Measurements from ENCODE around the gene TRMT2B. TPM values are rescaled to one million over a fixed set of nuclear protein-coding genes. Genes with fewer than 3 reads are reported as not detected.

TRMT2B gene
- total and polyA plus RNA-seq, 7 donors: 7.2 to 27.0 (median 11.4) TPM

DNA sequence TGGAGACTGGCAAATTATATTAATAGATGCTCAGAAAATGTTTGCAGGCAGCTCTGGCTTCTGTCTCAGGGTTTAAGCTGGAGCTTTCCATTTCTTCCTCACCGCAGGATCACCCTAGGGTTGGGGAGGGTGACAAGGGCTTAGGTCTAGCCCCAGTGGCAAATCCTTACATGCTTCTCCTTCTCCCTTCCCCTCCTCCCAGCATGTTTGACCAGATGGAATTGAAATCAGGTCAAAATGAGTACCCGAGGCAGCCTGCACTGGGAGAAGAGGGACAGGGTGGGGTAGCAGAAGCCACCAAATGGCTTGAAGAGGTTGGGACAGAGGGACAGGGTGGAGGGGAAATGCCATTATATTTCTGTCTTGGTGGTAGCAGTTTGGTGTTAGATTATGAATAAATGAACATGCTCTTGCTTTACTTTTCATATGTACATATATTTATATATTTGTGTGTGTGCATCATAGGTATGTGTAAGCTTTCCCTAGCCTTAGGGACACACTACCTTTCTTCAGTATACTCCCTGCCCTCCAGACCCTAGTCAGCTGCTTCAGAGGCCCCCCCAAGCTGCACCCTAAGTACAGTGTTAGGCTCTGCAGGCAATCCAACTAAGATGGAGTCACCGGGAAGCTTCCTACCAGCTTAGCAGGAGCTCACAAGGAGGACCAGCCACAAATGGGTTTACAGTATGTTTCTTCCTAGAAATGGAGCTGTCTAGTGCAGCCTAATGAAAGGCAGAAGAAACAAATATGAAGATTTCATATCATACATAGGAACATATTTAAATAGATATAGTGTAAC is 28.6 kb upstream of the TRMT2B start:
- no peak for ATAC-seq
- H3K4me3 ChIP-seq: no peak overlapping the region
- peaks cover 0 to 65% (median 2%) of the 10 kb centered on the region in 3 donors for H3K27me3 ChIP-seq (ENCODE audit: insufficient read depth in 3 of 3, low read length in 2 of 3)
- no peaks in the 10 kb centered on the region for H3K4me1 ChIP-seq
- WGBS, 3 donors: 55 to 73% (median 58%) methylated on average over 3 of the region's 3 CpGs
- intact Hi-C loops (cut with DNase I): no loop called here
- H3K27ac ChIP-seq: no peak overlapping the region
- H3K36me3 ChIP-seq (ENCODE audit: insufficient read depth in 1 of 2, low read depth in 1 of 2): no peaks in the 10 kb centered on the region
- no peaks in the 10 kb centered on the region for H3K9me3 ChIP-seq
- no peak for DNase-seq
- TF ChIP-seq, protein P1, sequence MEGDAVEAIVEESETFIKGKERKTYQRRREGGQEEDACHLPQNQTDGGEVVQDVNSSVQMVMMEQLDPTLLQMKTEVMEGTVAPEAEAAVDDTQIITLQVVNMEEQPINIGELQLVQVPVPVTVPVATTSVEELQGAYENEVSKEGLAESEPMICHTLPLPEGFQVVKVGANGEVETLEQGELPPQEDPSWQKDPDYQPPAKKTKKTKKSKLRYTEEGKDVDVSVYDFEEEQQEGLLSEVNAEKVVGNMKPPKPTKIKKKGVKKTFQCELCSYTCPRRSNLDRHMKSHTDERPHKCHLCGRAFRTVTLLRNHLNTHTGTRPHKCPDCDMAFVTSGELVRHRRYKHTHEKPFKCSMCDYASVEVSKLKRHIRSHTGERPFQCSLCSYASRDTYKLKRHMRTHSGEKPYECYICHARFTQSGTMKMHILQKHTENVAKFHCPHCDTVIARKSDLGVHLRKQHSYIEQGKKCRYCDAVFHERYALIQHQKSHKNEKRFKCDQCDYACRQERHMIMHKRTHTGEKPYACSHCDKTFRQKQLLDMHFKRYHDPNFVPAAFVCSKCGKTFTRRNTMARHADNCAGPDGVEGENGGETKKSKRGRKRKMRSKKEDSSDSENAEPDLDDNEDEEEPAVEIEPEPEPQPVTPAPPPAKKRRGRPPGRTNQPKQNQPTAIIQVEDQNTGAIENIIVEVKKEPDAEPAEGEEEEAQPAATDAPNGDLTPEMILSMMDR (IDR thresholded peaks at IDR 0.05): no peak

DNA sequence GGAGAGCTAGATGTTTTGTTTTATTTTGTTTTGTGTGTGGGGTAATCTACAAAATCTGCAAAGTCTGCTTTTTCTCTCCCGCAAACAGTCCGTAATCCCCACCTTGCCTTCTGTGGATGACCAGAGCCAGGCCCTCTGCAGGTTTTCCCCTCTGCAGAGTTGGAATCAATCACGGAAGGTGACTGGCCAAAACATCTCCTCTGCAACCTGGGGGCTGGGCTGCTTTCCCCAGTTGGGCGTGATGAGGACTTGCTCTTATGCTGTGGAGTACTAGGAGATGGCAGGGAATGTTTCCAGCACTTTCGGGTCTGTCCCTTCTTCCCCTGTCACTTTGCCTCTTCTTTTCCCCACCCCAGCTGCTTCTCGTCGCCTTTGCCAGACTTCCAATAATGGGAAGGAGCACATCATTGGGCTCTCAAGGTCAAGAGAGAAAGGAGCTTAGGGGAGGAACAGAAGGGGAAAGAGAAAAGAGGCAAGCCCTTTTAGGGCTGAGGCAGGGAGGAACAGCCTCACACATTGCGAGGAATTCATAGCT is 27.9 kb upstream of the TRMT2B start:
- Histone ChIP-seq H3K4me1 (no peaks in the 10 kb centered on the region), H3K4me3 (peak overlapping the region; percentile 44), H3K27ac (no peak overlapping the region), H3K9me3 (no peaks in the 10 kb centered on the region), H3K27me3 (ENCODE audit: insufficient read depth in 3 of 3, low read length in 2 of 3) (peaks cover 0 to 58% (median 2%) of the 10 kb centered on the region in 3 donors), H3K36me3 (ENCODE audit: insufficient read depth in 1 of 2, low read depth in 1 of 2) (no peaks in the 10 kb centered on the region)
- 34 to 44% (median 38%) methylated on average over 8 of the region's 8 CpGs for WGBS, 3 donors
- ATAC-seq (no peak), DNase-seq (no peak)
- intact Hi-C loops (cut with DNase I): no loop called here
- TF ChIP-seq, protein P1 (IDR thresholded peaks at IDR 0.05): no peak

DNA sequence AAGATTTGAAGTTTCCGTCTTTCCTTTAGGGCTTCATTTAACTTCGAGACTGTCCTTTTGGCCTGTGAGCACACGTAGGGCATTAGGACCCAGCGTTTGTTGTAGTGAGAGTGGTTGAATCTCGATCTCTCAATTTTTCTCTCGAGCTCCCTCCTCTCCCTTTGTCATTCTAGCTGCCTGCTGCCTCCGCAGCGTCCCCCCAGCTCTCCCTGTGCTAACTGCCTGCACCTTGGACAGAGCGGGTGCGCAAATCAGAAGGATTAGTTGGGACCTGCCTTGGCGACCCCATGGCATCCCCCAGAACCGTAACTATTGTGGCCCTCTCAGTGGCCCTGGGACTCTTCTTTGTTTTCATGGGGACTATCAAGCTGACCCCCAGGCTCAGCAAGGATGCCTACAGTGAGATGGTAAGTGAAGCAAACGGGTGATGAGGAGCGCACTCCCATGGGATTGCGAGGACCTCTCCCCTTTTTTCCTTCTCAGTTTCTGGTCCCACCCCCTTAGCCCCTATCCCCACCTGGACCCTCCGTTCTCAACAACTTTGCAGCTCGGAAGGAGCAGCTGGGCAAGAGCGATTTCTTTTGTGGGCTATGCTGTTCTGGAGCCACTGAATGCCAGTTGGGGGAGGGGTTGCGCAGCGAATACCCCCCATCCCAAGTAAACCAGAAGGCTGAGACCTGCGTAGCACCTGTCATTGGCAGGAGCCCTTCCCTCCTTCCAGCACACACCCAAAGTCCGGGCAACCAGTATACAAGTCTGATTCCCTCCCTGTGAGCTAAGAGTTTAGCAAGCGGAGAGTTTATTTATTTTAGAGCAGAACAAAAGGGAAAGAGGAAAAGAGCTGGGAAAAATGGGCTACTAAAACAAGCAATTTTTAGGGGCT is 27.0 kb upstream of the TRMT2B start, which contains the start of gene TMEM35A:
TMEM35A (plus strand) TSS at position 164 of the 883 bp plus-strand sequence; CDS start at position 288, 124 bp downstream.
- Histone ChIP-seq H3K4me1 (no peaks in the 10 kb centered on the region), H3K27me3 (ENCODE audit: insufficient read depth in 3 of 3, low read length in 2 of 3) (peaks cover 0 to 51% (median 2%) of the 10 kb centered on the region in 3 donors), H3K36me3 (ENCODE audit: insufficient read depth in 1 of 2, low read depth in 1 of 2) (no peaks in the 10 kb centered on the region), H3K27ac (no peak within 1 kb of the TSS), H3K9me3 (no peaks in the 10 kb centered on the region), H3K4me3 (peak within 1 kb of the TSS; percentile 44)
- TF ChIP-seq, protein P1 (IDR thresholded peaks at IDR 0.05): no peak
- ATAC-seq: no peak
- WGBS, 3 donors: 2 to 23% (median 5%) methylated on average over 23 of the region's 23 CpGs
- intact Hi-C loops (cut with DNase I): no loop called here
- DNase-seq: no peak

DNA sequence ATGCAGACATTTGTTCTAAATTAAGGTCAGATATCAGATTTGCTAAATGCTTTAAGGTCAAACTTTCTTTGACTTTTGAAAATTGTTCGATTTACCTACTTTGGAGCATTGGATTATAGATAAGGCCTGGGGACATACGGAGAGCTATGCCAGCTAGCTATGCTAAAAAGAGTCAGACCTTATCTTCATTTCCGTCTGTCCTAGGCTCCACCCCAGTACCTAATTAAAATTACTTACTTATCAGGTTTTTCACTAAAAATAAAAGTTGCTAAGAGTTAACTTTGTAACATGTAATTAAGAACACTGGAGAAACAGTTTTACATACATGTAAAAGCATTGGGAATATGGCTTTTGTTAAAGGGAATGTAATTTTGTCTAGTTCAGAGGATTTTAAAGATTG is 19.7 kb upstream of the TRMT2B start:
- no peaks in the 10 kb centered on the region for H3K36me3 ChIP-seq (ENCODE audit: insufficient read depth in 1 of 2, low read depth in 1 of 2)
- intact Hi-C loops (cut with DNase I): no loop called here
- TF ChIP-seq, protein P1 (IDR thresholded peaks at IDR 0.05): no peak
- no peak overlapping the region for H3K27ac ChIP-seq
- H3K27me3 ChIP-seq (ENCODE audit: insufficient read depth in 3 of 3, low read length in 2 of 3): peaks cover 0 to 3% (median 0%) of the 10 kb centered on the region in 3 donors
- ATAC-seq: no peak
- DNase-seq: no peak
- no peaks in the 10 kb centered on the region for H3K4me1 ChIP-seq
- WGBS, 3 donors: 66 to 94% (median 77%) methylated on average over 3 of the region's 3 CpGs
- no peaks in the 10 kb centered on the region for H3K9me3 ChIP-seq
- no peak overlapping the region for H3K4me3 ChIP-seq
